Heart right ventricle (tissue), 16 donors: ENCODE results near the gene CDKN2B-AS1. TPM values are rescaled to one million over a fixed set of nuclear protein-coding genes. Genes with fewer than 3 reads are reported as not detected.

Experiments used
- ATAC-seq, 8 donors: fragments of 200-7000 bp; cut with Tn5 transposase; one replicate each; pipeline ENCODE4 v1.9.1; 2020; ENCODE audit warnings: mild to moderate bottlenecking in 8 of 8, moderate library complexity in 8 of 8, moderate number of reproducible peaks in 1 of 8
- DNase-seq, 2 donors: peaks; one replicate each; pipeline ENCODE4 v3.0.0-alpha.2; 2020
- H3K27ac ChIP-seq, 10 donors: fragments of 200-600 bp; sonication (generic) in 2 of 10; one replicate each; pipeline versions ENCODE4 v1.5.0 to v1.8.0; 2020 to 2022; ENCODE audit warnings: mild to moderate bottlenecking in 3 of 10
- H3K27me3 ChIP-seq, 7 donors: fragments of 200-600 bp; one replicate each; pipeline ENCODE4 v1.8.0; 2021 to 2022; ENCODE audit warnings: mild to moderate bottlenecking in 2 of 7
- H3K36me3 ChIP-seq, 9 donors: fragments of 200-600 bp; sonication (generic) in 1 of 9; one replicate each; pipeline versions ENCODE4 v1.5.0 to v1.8.0; 2020 to 2022; ENCODE audit warnings: mild to moderate bottlenecking in 2 of 9
- H3K4me1 ChIP-seq, 9 donors: fragments of 200-600 bp; sonication (generic) in 1 of 9; one replicate each; pipeline versions ENCODE4 v1.5.0 to v1.8.0; 2020 to 2022; ENCODE audit warnings: mild to moderate bottlenecking in 4 of 9
- H3K4me3 ChIP-seq, 10 donors: fragments of 200-600 bp; sonication (generic) in 2 of 10; one replicate each; pipeline versions ENCODE4 v1.5.0 to v1.8.0; 2020 to 2022; ENCODE audit warnings: mild to moderate bottlenecking in 7 of 10, moderate library complexity in 2 of 10
- H3K9me3 ChIP-seq, 11 donors: fragments of 200-600 bp in 10 of 11; sonication (generic) in 2 of 11; one replicate each; pipeline versions ENCODE4 v1.5.0 to v1.8.0; 2013 to 2022; ENCODE audit warnings: mild to moderate bottlenecking in 2 of 11, control low read depth in 1 of 11, moderate library complexity in 1 of 11
- CTCF ChIP-seq, 9 donors: fragments of 200-600 bp; sonication (generic) in 2 of 9; IDR thresholded peaks; one replicate each; pipeline versions ENCODE4 v1.5.0 to v1.8.0; 2021 to 2022; ENCODE audit warnings: antibody characterized with exemption in 9 of 9, mild to moderate bottlenecking in 5 of 9, moderate library complexity in 1 of 9
- WGBS, 2 donors: extraction: QIAGEN DNeasy Blood & Tissue Kit; methylation state at CpG; one replicate each; pipeline ENCODE4 v1.1.7; 2013; ENCODE audit warnings: inconsistent platforms in 1 of 2; 5-methylcytosine and 5-hydroxymethylcytosine counted together
- intact Hi-C, 10 donors: fragments of 100-400 bp; cut with DNase I; formaldehyde crosslinking; loops; one replicate each; pipeline versions ENCODE4 v1.11.1 to v1.14.2; 2022
- polyA plus RNA-seq, 2 donors: library from polyadenylated mRNA; stranded (reverse); fragments of 200-250 nt; gene quantifications; one replicate each; pipeline ENCODE4 v1.2.3, GENCODE V29; 2013
- total RNA-seq, 10 donors: library from RNA; stranded (reverse); fragmentation: NEBNext Ultra II Directional in 3 of 10; extraction: Animal tissue kit (Norgen Biotek cat#: 25700) in 3 of 10; gene quantifications; one replicate each; pipeline versions ENCODE4 v1.2.1 to v1.2.4, GENCODE V29; 2021 to 2023
- donor health status: Arrhythmogenic right ventricular cardiomyopathy.
- donor health status: ischemic (EF 13 %, LVEDD 7.1; RV severe dilation, severe dysfunction).
- donor health status: healthy with polysubstance abuse.
- donor health status: DM: no; HTN: yes; CAD: no.
- donor health status: DM: no; HTN: no; CAD: no.
- donor health status: ischemic (EF 25% LVEDD 6.9; RV normal size, moderate dysfunction).
- donor health status: ischemic (EF 25% LVEDD 5.7; RV mildly dilated, moderate dysfunction).
- donor health status: healthy.
- donor health status: DM: yes; HTN: yes; CAD: no.
- donor health status: Ischemic cardiomyopathy.
- donor health status: ischemic (EF 35%, LVEDD 5.7; RV mildly dilated, moderate dysfunction).
- donor health status: nonischemic (EF 11% LVEDD 7.7; RV severe dilation, severe dysfunction).
- donor health status: DM: yes; HTN: yes; CAD: no.
- donor health status: PGD.
- donor health status: ischemic (EF 29% LVEDD 5.4; RV normal size, mild dysfunction).
- donor health status: nonischemic (EF 23%, LVEDD 6.1; RV moderate dilation, normal function).

The CDKN2B-AS1 gene
- total and polyA plus RNA-seq, 12 donors, result 0.14 to 0.45 (median 0.30) TPM; not detected in 9

- no peak for DNase-seq
- no peaks in the 10 kb centered on the region for H3K27me3 ChIP-seq
- H3K9me3 ChIP-seq, result no peaks in the 10 kb centered on the region
- no peaks in the 10 kb centered on the region for H3K36me3 ChIP-seq
- peak in 2 of 8 donors; percentile 35 to 38 for ATAC-seq
- intact Hi-C loops, result no loop called here
- peaks cover 0 to 7% (median 3%) of the 10 kb centered on the region in 9 donors for H3K4me1 ChIP-seq
- TF ChIP-seq CTCF (IDR thresholded peaks at IDR 0.05), result no peak
- 78 to 86% methylated on average over 3 of the region's 3 CpGs for WGBS, 2 donors
- no peak overlapping the region for H3K4me3 ChIP-seq
- H3K27ac ChIP-seq, result no peak overlapping the region
Observed at GRCh38 chr9:22098643-22099332, 104.2 kb downstream of the CDKN2B-AS1 start.

- H3K27me3 ChIP-seq, result no peaks in the 10 kb centered on the region
- H3K36me3 ChIP-seq, result no peaks in the 10 kb centered on the region
- no peaks in the 10 kb centered on the region for H3K9me3 ChIP-seq
- H3K4me1 ChIP-seq, result peaks cover 0 to 14% (median 7%) of the 10 kb centered on the region in 9 donors
- DNase-seq (no peak), ATAC-seq (no peak)
- H3K4me3 ChIP-seq, result no peak overlapping the region
- peak in 1 of 9 donors; percentile 30 for TF ChIP-seq CTCF (IDR thresholded peaks at IDR 0.05)
- 69 to 72% methylated on average over 2 of the region's 2 CpGs for WGBS, 2 donors
- intact Hi-C loops, result loop anchor here in 1 of 10 donors (10.0 kb wide), 1 partner anchor 1446 kb away; no protein-coding TSS in a partner anchor
- no peak overlapping the region for H3K27ac ChIP-seq
Observed at GRCh38 chr9:22100626-22101025, 106.0 kb downstream of the CDKN2B-AS1 start.

GRCh38 chr9:22102146-22103053, 107.8 kb downstream of the CDKN2B-AS1 start:
- ATAC-seq (no peak), DNase-seq (no peak)
- no peak for TF ChIP-seq CTCF (IDR thresholded peaks at IDR 0.05)
- intact Hi-C loops, result loop anchor here in 1 of 10 donors (10.0 kb wide), 1 partner anchor 1448 kb away; no protein-coding TSS in a partner anchor
- H3K27me3 ChIP-seq, result no peaks in the 10 kb centered on the region
- WGBS, 2 donors, result 92% methylated on average over 4 of the region's 4 CpGs
- H3K4me1 ChIP-seq, result peaks cover 0 to 14% (median 7%) of the 10 kb centered on the region in 9 donors
- no peaks in the 10 kb centered on the region for H3K36me3 ChIP-seq
- no peaks in the 10 kb centered on the region for H3K9me3 ChIP-seq
- H3K27ac ChIP-seq, result no peak overlapping the region
- H3K4me3 ChIP-seq, result no peak overlapping the region
